Choroid plexus epithelial cell (primary cell): ENCODE data around the gene PACS1.
A peak's percentile ranks its signal among the peaks of the same experiment; 100 is the strongest.

Source experiments
- DNase-seq: peaks from one replicate; pipeline ENCODE4 v3.0.0-alpha.2; 2010; ENCODE audit warnings: low read depth
- H3K4me3 ChIP-seq: 2 replicates; pipeline ENCODE4 v1.5.1; 2011; ENCODE audit warnings: low read depth, mild to moderate bottlenecking, control low read depth, low read length, moderate library complexity
- CTCF ChIP-seq: conservative IDR thresholded peaks from 2 replicates; pipeline ENCODE4 v1.5.1; 2011; ENCODE audit warnings: low read depth, mild to moderate bottlenecking, control low read depth, inconsistent platforms, low read length, moderate library complexity

Gene PACS1

DNA sequence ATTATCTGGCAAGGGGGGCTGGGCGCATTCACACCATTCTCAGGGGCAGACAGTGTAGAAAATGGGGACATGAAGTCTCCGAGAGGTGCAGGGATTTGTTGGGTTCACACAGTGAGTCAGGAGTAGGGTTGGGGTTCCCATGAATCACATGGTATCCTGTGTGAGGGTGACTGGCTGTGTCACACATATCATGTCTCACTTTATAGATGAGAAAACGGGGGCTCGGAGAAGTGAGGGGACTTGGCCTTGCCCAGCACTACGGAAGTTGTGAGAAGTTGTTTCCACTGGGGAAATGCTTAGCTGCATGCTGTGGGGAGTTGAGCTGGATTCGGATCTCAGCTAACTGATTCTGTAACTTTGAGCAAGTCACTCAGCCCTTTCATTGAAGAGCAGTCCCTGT, 25.3 kb upstream of the PACS1 start:
- no peak overlapping the region for H3K4me3 ChIP-seq
- TF ChIP-seq CTCF, result no peak

DNA sequence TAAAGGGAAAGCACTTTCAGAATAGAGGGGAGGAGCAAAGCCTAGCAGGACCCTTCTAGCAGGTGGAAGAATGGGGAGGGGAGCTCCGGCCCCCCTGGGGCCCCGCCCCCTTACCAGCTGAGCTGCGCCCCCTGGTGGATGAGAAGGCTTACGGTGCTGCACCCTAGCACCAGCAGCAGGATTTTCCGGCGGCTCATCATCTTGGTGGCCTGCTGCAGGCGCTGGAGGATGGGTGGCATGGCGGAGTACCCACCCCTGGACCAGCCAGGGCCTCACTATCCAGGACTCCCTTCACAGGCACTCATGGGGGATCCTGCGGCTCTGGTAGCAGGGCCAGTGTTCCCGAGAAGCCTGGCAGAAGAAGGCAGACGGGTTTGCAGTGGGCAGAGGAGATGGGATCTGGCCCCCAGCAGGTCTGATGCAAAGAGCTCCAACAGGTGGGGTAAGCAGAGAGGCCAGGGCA, 24.9 kb upstream of the PACS1 start:
- H3K4me3 ChIP-seq, result no peak overlapping the region
- TF ChIP-seq CTCF, result peak; percentile 91
- DNase-seq, result peak; percentile 87

More for the DNA sequence above, 25.3 kb upstream of the PACS1 start:
- no peak for DNase-seq

GRCh38 chr11:66046901-66047300, 23.2 kb upstream of the PACS1 start:
- no peak for DNase-seq
- no peak for TF ChIP-seq CTCF
- no peak overlapping the region for H3K4me3 ChIP-seq

- no peak overlapping the region for H3K4me3 ChIP-seq
- no peak for TF ChIP-seq CTCF
- DNase-seq, result peak; percentile 24
Observed at GRCh38 chr11:66047541-66048365, 22.3 kb upstream of the PACS1 start.

DNA sequence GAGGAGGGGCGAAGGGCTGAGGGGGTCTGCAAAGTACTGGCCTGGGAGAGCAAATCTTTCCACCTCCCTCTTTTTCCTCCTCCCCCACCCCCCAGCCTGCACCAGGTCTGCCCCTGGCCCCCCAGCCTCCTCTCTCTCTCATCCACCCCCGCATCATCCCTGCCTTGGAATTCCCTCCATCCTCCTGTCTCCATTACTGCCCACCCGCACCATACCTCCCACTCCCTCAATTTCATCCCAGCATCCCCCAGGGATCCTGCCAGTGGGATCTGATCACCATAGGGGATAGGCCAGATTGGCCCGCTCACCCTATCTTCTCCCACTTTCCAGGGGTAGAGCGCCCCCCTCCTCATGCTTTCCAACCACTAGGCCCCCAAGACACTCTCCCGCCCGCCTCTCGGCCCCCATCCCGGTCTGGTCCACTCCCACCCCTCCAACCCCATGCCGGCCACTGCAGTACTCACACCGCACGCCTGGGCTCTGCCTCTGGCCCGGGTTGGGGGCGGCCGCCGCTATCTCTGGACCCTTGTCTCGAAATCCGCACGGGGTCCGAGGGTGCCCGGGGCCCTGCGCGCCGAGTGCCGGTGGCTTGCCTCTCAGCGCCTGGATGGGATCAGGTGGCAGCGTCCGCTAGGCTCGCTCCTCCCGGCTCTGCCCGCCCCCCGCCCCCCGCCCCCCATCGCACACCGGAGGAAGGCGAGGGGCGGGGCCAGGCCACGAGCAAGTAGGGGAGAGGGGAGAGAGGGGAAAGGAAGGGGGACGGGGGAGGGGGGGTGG, 21.3 kb upstream of the PACS1 start, which contains the start of gene GAL3ST3:
TSS of gene GAL3ST3 (minus strand) at position 615 of the 777 bp plus-strand sequence. CDS start 3,746 bp downstream, outside the sequence.
- H3K4me3 ChIP-seq, result peak within 1 kb of the TSS; percentile 28
- no peak for DNase-seq
- no peak for TF ChIP-seq CTCF

GRCh38 chr11:66050581-66051231, 19.4 kb upstream of the PACS1 start:
- TF ChIP-seq CTCF, result no peak
- no peak overlapping the region for H3K4me3 ChIP-seq

More at GRCh38 chr11:66050581-66051231, 19.4 kb upstream of the PACS1 start:
- no peak for DNase-seq
